Lower lobe of right lung (tissue), 2 donors: ENCODE data around the gene ME3. TPM values are rescaled to one million over a fixed set of nuclear protein-coding genes. Genes with fewer than 3 reads are reported as not detected.
A peak's percentile ranks its signal among the peaks of the same experiment; 100 is the strongest.

Experiments used
- ATAC-seq, 2 donors: fragments of 200-7000 bp; cut with Tn5 transposase; one replicate each; pipeline ENCODE4 v1.9.1; 2020 to 2022; ENCODE audit warnings: mild to moderate bottlenecking in 2 of 2, moderate library complexity in 2 of 2
- DNase-seq: peaks from one replicate; pipeline ENCODE4 v3.0.0-alpha.2; 2020
- H3K27ac ChIP-seq: fragments of 200-600 bp; one replicate; pipeline ENCODE4 v1.8.0; 2022
- H3K27me3 ChIP-seq: fragments of 200-600 bp; one replicate; pipeline ENCODE4 v1.8.0; 2022; ENCODE audit warnings: low read depth
- H3K36me3 ChIP-seq: fragments of 200-600 bp; one replicate; pipeline ENCODE4 v1.8.0; 2022; ENCODE audit warnings: mild to moderate bottlenecking
- H3K4me1 ChIP-seq: fragments of 200-600 bp; one replicate; pipeline ENCODE4 v1.8.0; 2022
- H3K4me3 ChIP-seq: fragments of 200-600 bp; one replicate; pipeline ENCODE4 v1.8.0; 2022; ENCODE audit warnings: mild to moderate bottlenecking
- H3K9me3 ChIP-seq: fragments of 200-600 bp; one replicate; pipeline ENCODE4 v1.8.0; 2022
- intact Hi-C: fragments of 100-400 bp; cut with DNase I; formaldehyde crosslinking; loops from one replicate; pipeline ENCODE4 v1.11.0; 2022
- total RNA-seq: library from RNA; stranded (reverse); fragmentation: NEBNext Ultra II Directional; extraction: Animal tissue kit (Norgen Biotek cat#: 25700); gene quantifications from one replicate; pipeline ENCODE4 v1.2.1, GENCODE V29; 2021
- TF ChIP-seq, protein P1 (sequence below): fragments of 200-600 bp; IDR thresholded peaks from one replicate; pipeline ENCODE4 v1.8.0; 2022; ENCODE audit warnings: antibody characterized with exemption, mild to moderate bottlenecking
- donor health status: DM: no; HTN: yes; CAD: no; lungs with severe emphysema.

The ME3 gene
- total RNA-seq, 1 donor from 2014 or later, result 18.6 TPM

DNA sequence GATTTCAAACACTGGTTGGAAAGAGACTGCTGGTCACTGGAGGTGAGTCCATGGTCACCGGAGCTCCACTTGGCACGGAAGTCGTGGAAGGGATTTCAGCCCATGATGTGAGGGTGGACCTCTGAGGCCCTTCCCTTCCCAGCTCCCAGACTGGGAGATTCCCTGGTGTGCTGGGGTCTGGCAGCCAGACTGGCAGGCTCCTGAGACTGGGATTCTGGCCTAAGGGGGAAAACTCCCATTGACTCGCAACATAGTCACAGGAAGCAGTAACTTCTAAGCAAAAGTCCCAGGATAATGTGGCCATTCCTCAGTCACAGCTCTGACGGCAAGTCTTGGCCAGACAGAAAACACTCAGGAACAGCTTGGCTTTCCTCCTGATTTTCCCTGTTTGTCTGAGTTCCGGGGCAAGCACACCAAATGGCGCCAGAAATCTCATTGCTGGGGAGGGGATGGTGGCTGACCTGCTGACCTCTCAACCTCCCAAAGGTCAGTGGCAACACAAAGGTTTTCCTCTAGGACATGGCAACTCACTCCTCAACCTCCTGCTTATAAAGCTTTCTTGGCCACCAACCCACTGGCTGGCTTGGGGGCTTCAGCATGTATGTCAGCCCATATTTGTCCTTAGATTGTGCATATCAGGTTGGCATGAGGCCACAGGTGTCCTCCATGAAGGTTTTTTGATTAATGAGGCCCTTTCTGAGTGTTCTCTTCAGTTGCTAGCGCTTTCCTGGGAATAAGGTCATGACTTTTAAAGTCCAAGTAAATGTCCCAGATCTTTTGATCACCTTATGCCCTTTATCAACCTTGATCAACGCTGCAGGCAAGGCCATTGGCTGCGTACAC is 198.2 kb downstream of the ME3 start:
- Histone ChIP-seq H3K27me3 (no peaks in the 10 kb centered on the region), H3K9me3 (no peaks in the 10 kb centered on the region), H3K4me3 (no peak overlapping the region), H3K4me1 (peaks cover 17% of the 10 kb centered on the region), H3K27ac (peak overlapping the region; percentile 38), H3K36me3 (no peaks in the 10 kb centered on the region)
- intact Hi-C loops, result no loop called here
- DNase-seq (no peak), ATAC-seq (peak; percentile 24 to 36)
- TF ChIP-seq, protein P1, sequence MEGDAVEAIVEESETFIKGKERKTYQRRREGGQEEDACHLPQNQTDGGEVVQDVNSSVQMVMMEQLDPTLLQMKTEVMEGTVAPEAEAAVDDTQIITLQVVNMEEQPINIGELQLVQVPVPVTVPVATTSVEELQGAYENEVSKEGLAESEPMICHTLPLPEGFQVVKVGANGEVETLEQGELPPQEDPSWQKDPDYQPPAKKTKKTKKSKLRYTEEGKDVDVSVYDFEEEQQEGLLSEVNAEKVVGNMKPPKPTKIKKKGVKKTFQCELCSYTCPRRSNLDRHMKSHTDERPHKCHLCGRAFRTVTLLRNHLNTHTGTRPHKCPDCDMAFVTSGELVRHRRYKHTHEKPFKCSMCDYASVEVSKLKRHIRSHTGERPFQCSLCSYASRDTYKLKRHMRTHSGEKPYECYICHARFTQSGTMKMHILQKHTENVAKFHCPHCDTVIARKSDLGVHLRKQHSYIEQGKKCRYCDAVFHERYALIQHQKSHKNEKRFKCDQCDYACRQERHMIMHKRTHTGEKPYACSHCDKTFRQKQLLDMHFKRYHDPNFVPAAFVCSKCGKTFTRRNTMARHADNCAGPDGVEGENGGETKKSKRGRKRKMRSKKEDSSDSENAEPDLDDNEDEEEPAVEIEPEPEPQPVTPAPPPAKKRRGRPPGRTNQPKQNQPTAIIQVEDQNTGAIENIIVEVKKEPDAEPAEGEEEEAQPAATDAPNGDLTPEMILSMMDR, result no peak

DNA sequence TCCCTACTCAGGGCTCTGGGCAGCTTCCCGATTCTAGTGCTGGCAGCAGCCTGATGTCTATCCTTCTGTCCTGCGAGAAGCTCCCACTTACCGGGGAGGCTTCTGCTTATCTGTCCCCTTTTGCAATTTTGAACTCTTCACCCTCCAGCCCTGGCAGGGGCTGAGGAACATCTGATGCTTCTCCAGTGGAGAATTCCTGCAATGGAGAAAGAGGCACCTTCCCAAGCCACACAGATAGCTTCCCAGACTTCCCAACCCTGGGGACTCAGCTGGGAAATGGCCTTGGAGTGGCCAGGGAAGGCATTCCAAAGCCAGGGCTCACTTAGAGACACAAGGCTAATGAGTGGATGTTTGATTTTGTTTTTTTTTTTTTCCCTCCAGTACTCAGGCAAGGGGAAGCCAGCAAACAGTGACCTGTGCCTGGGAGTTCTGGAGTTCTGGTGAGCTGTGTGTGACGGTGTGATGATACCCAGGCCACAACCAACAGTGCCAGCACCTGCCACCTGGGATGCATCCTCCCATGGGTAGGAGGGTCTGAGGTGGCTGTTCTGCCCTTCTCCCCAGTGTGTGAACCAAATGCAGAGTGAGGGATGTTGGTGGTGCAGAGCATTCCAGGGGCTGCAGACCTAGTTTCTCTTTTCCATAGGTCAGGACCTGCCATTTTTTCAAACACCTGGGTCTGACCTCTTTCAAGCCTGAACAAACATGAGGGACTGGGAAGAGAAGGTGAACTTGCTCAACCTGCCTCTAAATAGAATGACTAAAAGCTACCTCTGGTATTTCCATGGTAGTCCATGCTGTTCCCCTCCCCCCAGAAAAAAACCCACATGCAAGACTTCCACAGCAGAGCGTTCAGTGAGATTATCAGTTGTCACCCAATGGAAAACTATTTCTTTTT is 202.7 kb downstream of the ME3 start:
- intact Hi-C loops, result no loop called here
- peaks cover 5% of the 10 kb centered on the region for H3K4me1 ChIP-seq
- ATAC-seq, result peak in 1 of 2 donors; percentile 5

DNA sequence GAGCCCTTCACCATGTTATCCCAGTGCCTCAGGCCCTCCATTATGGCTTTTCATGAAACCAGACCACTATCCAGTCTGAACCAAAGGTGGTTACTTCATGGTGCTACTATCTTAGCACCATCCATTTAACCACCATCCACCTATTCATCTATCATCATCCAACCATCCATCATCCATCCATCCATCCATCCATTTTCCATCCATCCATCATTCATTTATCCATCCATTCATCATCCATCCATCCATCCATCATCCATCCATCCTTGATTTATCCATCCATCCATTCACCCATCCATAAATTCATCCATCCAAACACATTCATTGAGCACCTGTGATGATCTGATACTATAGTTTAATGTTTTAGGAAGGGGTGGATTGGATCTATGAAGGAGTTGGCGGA is 204.2 kb downstream of the ME3 start:
- intact Hi-C loops, result no loop called here
- TF ChIP-seq, protein P1, result no peak
- no peaks in the 10 kb centered on the region for H3K36me3 ChIP-seq
- peaks cover 5% of the 10 kb centered on the region for H3K4me1 ChIP-seq
- no peak overlapping the region for H3K27ac ChIP-seq
- DNase-seq (no peak), ATAC-seq (no peak)
- H3K4me3 ChIP-seq, result no peak overlapping the region
- H3K27me3 ChIP-seq, result no peaks in the 10 kb centered on the region
- H3K9me3 ChIP-seq, result no peaks in the 10 kb centered on the region

More for the DNA sequence above, 202.7 kb downstream of the ME3 start:
- no peaks in the 10 kb centered on the region for H3K36me3 ChIP-seq
- DNase-seq, result no peak
- H3K4me3 ChIP-seq, result no peak overlapping the region
- no peaks in the 10 kb centered on the region for H3K27me3 ChIP-seq
- no peaks in the 10 kb centered on the region for H3K9me3 ChIP-seq
- H3K27ac ChIP-seq, result no peak overlapping the region
- TF ChIP-seq, protein P1, result no peak

DNA sequence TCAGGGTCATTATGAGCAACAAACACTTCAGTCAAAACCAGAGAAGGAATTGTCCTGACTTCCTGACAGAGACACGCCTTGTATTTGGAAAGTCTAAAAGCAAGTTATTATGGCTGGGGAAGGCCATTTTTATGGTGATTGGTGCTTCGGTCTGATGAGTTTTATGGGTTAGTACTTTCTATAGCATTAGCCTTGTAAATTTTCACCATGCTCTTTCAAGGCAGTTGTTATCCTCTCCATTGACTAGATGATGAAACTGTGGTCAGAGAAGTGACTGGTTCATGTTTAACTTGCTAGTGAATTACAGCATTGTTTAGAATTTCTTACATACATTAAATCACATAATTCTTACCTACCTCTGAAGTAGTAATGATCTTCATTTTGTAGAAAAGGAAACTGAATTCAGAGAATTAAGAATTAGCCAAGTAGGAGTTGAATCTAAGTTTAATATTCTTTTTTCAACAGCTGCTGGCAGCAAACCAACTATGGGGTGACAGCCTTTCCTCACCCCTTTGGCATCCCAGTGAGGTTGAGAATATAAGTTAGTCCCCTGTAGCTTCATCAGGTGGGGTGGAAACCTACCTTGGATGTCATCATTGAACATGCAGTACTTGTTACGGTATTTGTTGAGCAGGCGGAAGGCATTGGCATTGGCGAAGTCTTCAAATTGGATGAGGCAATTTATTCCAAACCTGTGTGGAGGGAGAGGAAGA is 207.8 kb downstream of the ME3 start:
- no peak overlapping the region for H3K4me3 ChIP-seq
- no peak for ATAC-seq
- H3K36me3 ChIP-seq, result no peaks in the 10 kb centered on the region
- H3K27me3 ChIP-seq, result no peaks in the 10 kb centered on the region
- no peak overlapping the region for H3K27ac ChIP-seq
- no peaks in the 10 kb centered on the region for H3K9me3 ChIP-seq
- no peak for DNase-seq
- intact Hi-C loops, result no loop called here
- peaks cover 14% of the 10 kb centered on the region for H3K4me1 ChIP-seq
- TF ChIP-seq, protein P1, result no peak

DNA sequence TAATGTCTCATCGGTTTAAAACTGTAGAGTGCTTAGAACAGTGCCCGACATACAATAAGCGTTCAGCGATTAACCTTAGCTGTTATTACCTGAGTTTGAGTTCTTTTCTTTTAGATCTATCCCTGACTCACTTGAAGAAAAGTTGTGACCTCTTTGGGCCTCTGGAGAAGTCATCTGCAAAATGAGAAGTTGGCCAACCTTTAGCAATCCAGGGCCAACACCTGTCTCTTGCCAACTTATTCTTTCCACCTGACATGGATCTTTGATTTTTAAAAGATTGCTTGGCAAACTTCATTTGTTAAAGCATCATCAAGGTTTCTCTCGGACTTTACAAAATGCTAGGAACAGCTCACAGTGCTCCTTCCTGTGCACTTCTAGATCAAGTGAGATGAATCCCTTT is 208.5 kb downstream of the ME3 start:
- TF ChIP-seq, protein P1, result no peak
- H3K4me3 ChIP-seq, result no peak overlapping the region
- peaks cover 13% of the 10 kb centered on the region for H3K4me1 ChIP-seq
- no peak for ATAC-seq
- H3K27me3 ChIP-seq, result no peaks in the 10 kb centered on the region
- no peak for DNase-seq
- no peaks in the 10 kb centered on the region for H3K36me3 ChIP-seq
- no peaks in the 10 kb centered on the region for H3K9me3 ChIP-seq
- H3K27ac ChIP-seq, result no peak overlapping the region
- intact Hi-C loops, result no loop called here
